Neural crest cell (in vitro differentiated cells): ENCODE measurements around the gene GRPR. TPM values are rescaled to one million over a fixed set of nuclear protein-coding genes. Genes with fewer than 3 reads are reported as not detected.

Experiments
- DNase-seq: peaks from one replicate; pipeline ENCODE4 v3.0.0; 2021; ENCODE audit warnings: low read depth, mixed read lengths, low spot score
- H3K27ac Mint-ChIP-seq: one replicate; pipeline ENCODE4 v1.8.0; 2021; ENCODE audit warnings: mild to moderate bottlenecking, mixed read lengths; ENCODE audit not compliant: unreplicated experiment
- H3K27me3 Mint-ChIP-seq: 2 replicates; pipeline ENCODE4 v1.8.0; 2021; ENCODE audit warnings: low read depth, mild to moderate bottlenecking, mixed read lengths
- H3K36me3 Mint-ChIP-seq: 2 replicates; pipeline ENCODE4 v1.8.0; 2021; ENCODE audit warnings: low read depth, mild to moderate bottlenecking, mixed read lengths
- H3K4me1 Mint-ChIP-seq: 2 replicates; pipeline ENCODE4 v1.8.0; 2021; ENCODE audit warnings: mixed read lengths
- H3K4me3 Mint-ChIP-seq: one replicate; pipeline ENCODE4 v1.8.0; 2021; ENCODE audit warnings: mild to moderate bottlenecking, mixed read lengths
- H3K9me3 Mint-ChIP-seq: 2 replicates; pipeline ENCODE4 v1.8.0; 2021; ENCODE audit warnings: mixed read lengths
- CTCF ChIP-seq: fragments of 200-600 bp; sonication (generic); conservative IDR thresholded peaks from 2 replicates; pipeline ENCODE4 v1.5.0; 2021; ENCODE audit warnings: antibody characterized with exemption, mild to moderate bottlenecking
- total RNA-seq: library from RNA; stranded (reverse); gene quantifications from 2 replicates; pipeline ENCODE4 v1.2.1, GENCODE V29; 2021

Gene GRPR
- total RNA-seq, 1 donor from 2014 or later = 0.68 TPM

GRCh38 chrX:16119353-16120220 is 3.8 kb upstream of the GRPR start:
- peaks cover 3% of the 10 kb centered on the region for H3K9me3 Mint-ChIP-seq
- H3K36me3 Mint-ChIP-seq = peaks cover 5% of the 10 kb centered on the region
- no peak for TF ChIP-seq CTCF
- peaks cover 3% of the 10 kb centered on the region for H3K27me3 Mint-ChIP-seq
- DNase-seq = no peak
- no peak overlapping the region for H3K4me3 Mint-ChIP-seq
- H3K27ac Mint-ChIP-seq = no peak overlapping the region
- H3K4me1 Mint-ChIP-seq = peaks cover 12% of the 10 kb centered on the region

GRCh38 chrX:16120431-16120830 is 2.9 kb upstream of the GRPR start:
- no peak for TF ChIP-seq CTCF
- H3K4me1 Mint-ChIP-seq = peaks cover 12% of the 10 kb centered on the region
- DNase-seq = no peak
- H3K9me3 Mint-ChIP-seq = peaks cover 2% of the 10 kb centered on the region
- peaks cover 5% of the 10 kb centered on the region for H3K36me3 Mint-ChIP-seq
- peaks cover 7% of the 10 kb centered on the region for H3K27me3 Mint-ChIP-seq
- H3K4me3 Mint-ChIP-seq = no peak overlapping the region
- peak overlapping the region; percentile 73 for H3K27ac Mint-ChIP-seq

- no peak for DNase-seq
- no peak overlapping the region for H3K4me3 Mint-ChIP-seq
- H3K9me3 Mint-ChIP-seq = no peaks in the 10 kb centered on the region
- TF ChIP-seq CTCF = no peak
- H3K27me3 Mint-ChIP-seq = peaks cover 18% of the 10 kb centered on the region
- H3K4me1 Mint-ChIP-seq = peaks cover 12% of the 10 kb centered on the region
- H3K36me3 Mint-ChIP-seq = peaks cover 1% of the 10 kb centered on the region
- H3K27ac Mint-ChIP-seq = no peak overlapping the region
These were observed 836 bp downstream of the GRPR start for GRCh38 chrX:16124201-16124600.

GRCh38 chrX:16125520-16126149 is 2.3 kb downstream of the GRPR start:
- H3K4me1 Mint-ChIP-seq = peaks cover 5% of the 10 kb centered on the region
- H3K27ac Mint-ChIP-seq = no peak overlapping the region
- H3K36me3 Mint-ChIP-seq = no peaks in the 10 kb centered on the region
- H3K4me3 Mint-ChIP-seq = no peak overlapping the region
- DNase-seq = no peak
- no peak for TF ChIP-seq CTCF
- peaks cover 18% of the 10 kb centered on the region for H3K27me3 Mint-ChIP-seq
- H3K9me3 Mint-ChIP-seq = peaks cover 2% of the 10 kb centered on the region

- no peak for DNase-seq
- peaks cover 8% of the 10 kb centered on the region for H3K27me3 Mint-ChIP-seq
- H3K27ac Mint-ChIP-seq = no peak overlapping the region
- no peaks in the 10 kb centered on the region for H3K36me3 Mint-ChIP-seq
- no peak for TF ChIP-seq CTCF
- H3K9me3 Mint-ChIP-seq = peaks cover 2% of the 10 kb centered on the region
- no peak overlapping the region for H3K4me3 Mint-ChIP-seq
- H3K4me1 Mint-ChIP-seq = no peaks in the 10 kb centered on the region
These were observed 7.3 kb downstream of the GRPR start for GRCh38 chrX:16130707-16131106.
